ENCODE results near the gene SVEP1. TPM values are rescaled to one million over a fixed set of nuclear protein-coding genes. Genes with fewer than 3 reads are reported as not detected.

The SVEP1 gene
- total and polyA plus RNA-seq, 2 donors (not counting 1 experiment from before 2014, with no cell fraction given) = not detected

- H3K27me3 Mint-ChIP-seq = peaks cover 5% of the 10 kb centered on the region
- TF ChIP-seq EZH2 (IDR thresholded peaks at IDR 0.05; ENCODE audit: borderline replicate concordance, insufficient read depth, low read depth, low read length, poor library complexity, severe bottlenecking) = no peak
- no peak for TF ChIP-seq CTCF (IDR thresholded peaks at IDR 0.05)
- Histone ChIP-seq H3K4me1 (ENCODE audit: control insufficient read depth in 2 of 2, insufficient read depth in 2 of 2, low read length in 2 of 2) (no peaks in the 10 kb centered on the region), H4K20me1 (ENCODE audit: control insufficient read depth, insufficient read depth, low read length, poor library complexity, severe bottlenecking) (no peaks in the 10 kb centered on the region), H3K27ac (ENCODE audit: low read length in 2 of 2) (no peak overlapping the region), H3K4me3 (ENCODE audit: control extremely low read depth in 1 of 5, extremely low read depth in 1 of 5, insufficient read depth in 1 of 5, low read depth in 2 of 5, low read length in 4 of 5) (no peak overlapping the region), H3K9me3 (ENCODE audit: control extremely low read depth in 1 of 3, control insufficient read depth in 2 of 3, insufficient read depth in 1 of 3, low read length in 2 of 3) (no peaks in the 10 kb centered on the region), H3K4me2 (replicated peaks; ENCODE audit: low read depth, low read length, poor library complexity, severe bottlenecking) (no peak overlapping the region), H3K9ac (ENCODE audit: low read length) (no peak overlapping the region), H3K79me2 (ENCODE audit: control insufficient read depth, insufficient read depth, low read length) (no peaks in the 10 kb centered on the region), H3K27me3 (replicated peaks in 1 of 4; ENCODE audit: control extremely low read depth in 1 of 4, control insufficient read depth in 3 of 4, insufficient read depth in 4 of 4, low read length in 3 of 4) (no peaks in the 10 kb centered on the region), H2AFZ (ENCODE audit: insufficient read depth, low read depth, low read length, poor library complexity, severe bottlenecking) (no peak overlapping the region), H3K36me3 (replicated peaks in 1 of 2; ENCODE audit: control extremely low read depth in 1 of 2, control insufficient read depth in 1 of 2, extremely low read depth in 1 of 2, insufficient read depth in 2 of 2, low read length in 1 of 2) (no peaks in the 10 kb centered on the region)
- DNase-seq (no peak), ATAC-seq (ENCODE audit: low read depth) (no peak)
- H3K9me3 Mint-ChIP-seq (ENCODE audit: insufficient read depth) = no peaks in the 10 kb centered on the region
- H3K4me3 Mint-ChIP-seq = no peak overlapping the region
- 84% methylated on average over 6 of the region's 6 CpGs for WGBS (ENCODE audit: insufficient coverage)
- ChIA-PET CTCF (no interaction called here), POLR2A (no interaction called here)
- H3K4me1 Mint-ChIP-seq = no peaks in the 10 kb centered on the region
- H3K27ac Mint-ChIP-seq = no peak overlapping the region
- intact Hi-C loops (cut with micrococcal nuclease) = no loop called here
Observed at GRCh38 chr9:110371411-110372007, 208.0 kb downstream of the SVEP1 start.

DNA sequence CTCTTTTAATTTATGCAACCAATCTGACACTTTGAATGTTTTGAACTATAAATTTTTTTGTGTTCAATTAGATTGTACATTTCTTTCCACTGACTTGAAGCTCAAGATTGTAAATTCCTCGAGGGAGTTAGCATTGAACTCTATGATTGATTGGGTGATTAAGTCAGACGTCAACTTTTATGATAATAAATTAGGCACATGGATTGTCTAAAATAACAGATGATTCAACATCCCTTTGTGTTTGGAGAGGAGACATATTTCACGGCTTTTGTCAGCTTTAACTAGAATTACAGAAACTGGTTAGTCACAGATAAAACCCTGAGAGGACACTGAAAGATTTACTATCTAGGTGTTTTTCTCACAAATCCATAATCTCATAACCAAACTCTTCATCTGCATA, 209.2 kb downstream of the SVEP1 start:
- Histone ChIP-seq H3K27ac (ENCODE audit: low read length in 2 of 2) (no peak overlapping the region), H3K79me2 (ENCODE audit: control insufficient read depth, insufficient read depth, low read length) (no peaks in the 10 kb centered on the region), H3K9ac (ENCODE audit: low read length) (no peak overlapping the region), H3K4me2 (replicated peaks; ENCODE audit: low read depth, low read length, poor library complexity, severe bottlenecking) (no peak overlapping the region), H3K4me1 (ENCODE audit: control insufficient read depth in 2 of 2, insufficient read depth in 2 of 2, low read length in 2 of 2) (no peaks in the 10 kb centered on the region), H3K36me3 (replicated peaks in 1 of 2; ENCODE audit: control extremely low read depth in 1 of 2, control insufficient read depth in 1 of 2, extremely low read depth in 1 of 2, insufficient read depth in 2 of 2, low read length in 1 of 2) (no peaks in the 10 kb centered on the region), H3K9me3 (ENCODE audit: control extremely low read depth in 1 of 3, control insufficient read depth in 2 of 3, insufficient read depth in 1 of 3, low read length in 2 of 3) (no peaks in the 10 kb centered on the region), H3K27me3 (replicated peaks in 1 of 4; ENCODE audit: control extremely low read depth in 1 of 4, control insufficient read depth in 3 of 4, insufficient read depth in 4 of 4, low read length in 3 of 4) (no peaks in the 10 kb centered on the region), H4K20me1 (ENCODE audit: control insufficient read depth, insufficient read depth, low read length, poor library complexity, severe bottlenecking) (no peaks in the 10 kb centered on the region), H3K4me3 (ENCODE audit: control extremely low read depth in 1 of 5, extremely low read depth in 1 of 5, insufficient read depth in 1 of 5, low read depth in 2 of 5, low read length in 4 of 5) (no peak overlapping the region), H2AFZ (ENCODE audit: insufficient read depth, low read depth, low read length, poor library complexity, severe bottlenecking) (no peak overlapping the region)
- peaks cover 9% of the 10 kb centered on the region for H3K27me3 Mint-ChIP-seq
- DNase-seq (no peak), ATAC-seq (ENCODE audit: low read depth) (no peak)
- no peaks in the 10 kb centered on the region for H3K4me1 Mint-ChIP-seq
- POLR2A ChIA-PET = no interaction called here
- no peaks in the 10 kb centered on the region for H3K9me3 Mint-ChIP-seq (ENCODE audit: insufficient read depth)
- H3K4me3 Mint-ChIP-seq = no peak overlapping the region
- TF ChIP-seq CTCF (IDR thresholded peaks at IDR 0.05) = no peak
- TF ChIP-seq EZH2 (IDR thresholded peaks at IDR 0.05; ENCODE audit: borderline replicate concordance, insufficient read depth, low read depth, low read length, poor library complexity, severe bottlenecking) = no peak
- intact Hi-C loops (cut with micrococcal nuclease) = no loop called here
- WGBS (ENCODE audit: insufficient coverage) = no CpG with 5 or more reads among the region's 3 CpGs
- H3K27ac Mint-ChIP-seq = no peak overlapping the region
- CTCF ChIA-PET = no interaction called here

Measured in B cell (primary cell).